Neural cell (in vitro differentiated cells): ENCODE measurements around the gene SLC6A6. TPM values are rescaled to one million over a fixed set of nuclear protein-coding genes. Genes with fewer than 3 reads are reported as not detected.
A peak's percentile ranks its signal among the peaks of the same experiment; 100 is the strongest.

ENCODE experiments used
- H2AFZ ChIP-seq: fragments of 200-600, 300-800 bp; sonication (generic), shearing (Covaris generic); 2 replicates; pipeline ENCODE4 v1.6.0; 2014; ENCODE audit warnings: low read depth, mild to moderate bottlenecking, antibody characterized with exemption, low read length, moderate library complexity
- H3F3A ChIP-seq: fragments of 200-600 bp; shearing (Covaris generic); 2 replicates; pipeline ENCODE4 v1.6.1; 2016; ENCODE audit warnings: mild to moderate bottlenecking, moderate library complexity, mixed read lengths, antibody characterized with exemption, low read length; ENCODE audit not compliant: insufficient read depth, poor library complexity, severe bottlenecking
- H3K27ac ChIP-seq: fragments of 200-600, 300-800 bp; sonication (generic), shearing (Covaris generic); 2 replicates; pipeline ENCODE4 v1.5.1; 2014; ENCODE audit warnings: mild to moderate bottlenecking, low read length, moderate library complexity
- H3K27me3 ChIP-seq: fragments of 300-800, 200-600 bp; sonication (generic), shearing (Covaris generic); 2 replicates; pipeline ENCODE4 v1.6.0; 2014; ENCODE audit warnings: mild to moderate bottlenecking, low read depth, low read length, moderate library complexity; ENCODE audit not compliant: insufficient read depth
- H3K36me3 ChIP-seq: fragments of 300-800, 200-600 bp; sonication (generic), shearing (Covaris generic); 2 replicates; pipeline ENCODE4 v1.5.1; 2014; ENCODE audit warnings: mild to moderate bottlenecking, antibody characterized with exemption, low read length, moderate library complexity; ENCODE audit not compliant: insufficient read depth
- H3K4me2 ChIP-seq: fragments of 300-800, 200-600 bp; sonication (generic), shearing (Covaris generic); 2 replicates; pipeline ENCODE4 v1.6.0; 2014; ENCODE audit warnings: mild to moderate bottlenecking, low read length
- H3K4me3 ChIP-seq: fragments of 300-800, 200-600 bp; sonication (generic), shearing (Covaris generic); 2 replicates; pipeline ENCODE4 v1.5.1; 2014; ENCODE audit warnings: mild to moderate bottlenecking, low read length, moderate library complexity
- H3K79me2 ChIP-seq: fragments of 200-600 bp; shearing (Covaris generic); replicated peaks from 2 replicates; pipeline ENCODE4 v1.6.0; 2014; ENCODE audit warnings: mild to moderate bottlenecking, low read length, moderate library complexity; ENCODE audit not compliant: insufficient read depth
- H3K9ac ChIP-seq: fragments of 300-800, 200-600 bp; sonication (generic), shearing (Covaris generic); 2 replicates; pipeline ENCODE4 v1.6.1; 2016; ENCODE audit warnings: mild to moderate bottlenecking, low read length, mixed read lengths
- H3K9me2 ChIP-seq: fragments of 200-600 bp; shearing (Covaris generic); 2 replicates; pipeline ENCODE4 v1.6.1; 2016; ENCODE audit warnings: mild to moderate bottlenecking, low read length, mixed read lengths; ENCODE audit not compliant: insufficient read depth
- H3K9me3 ChIP-seq: fragments of 200-600, 300-800 bp; sonication (generic), shearing (Covaris generic); 2 replicates; pipeline ENCODE4 v1.6.1; 2016; ENCODE audit warnings: mild to moderate bottlenecking, mixed run types, low read length, moderate library complexity, mixed read lengths
- H4K20me1 ChIP-seq: fragments of 200-600 bp; shearing (Covaris generic); 2 replicates; pipeline ENCODE4 v1.6.1; 2016; ENCODE audit warnings: mild to moderate bottlenecking, mixed run types; ENCODE audit not compliant: insufficient read depth
- EP300 ChIP-seq: fragments of 450-650 bp; conservative IDR thresholded peaks from 2 replicates; pipeline ENCODE4 v1.6.1; 2014; ENCODE audit warnings: antibody characterized with exemption, mild to moderate bottlenecking, moderate library complexity; ENCODE audit not compliant: poor library complexity, severe bottlenecking
- EZH2 ChIP-seq: fragments of 200-600, 300-800 bp; shearing (Covaris generic), sonication (generic); IDR thresholded peaks from 2 replicates; pipeline ENCODE4 v1.6.1; 2014; ENCODE audit warnings: antibody characterized with exemption, low read length, borderline replicate concordance, mild to moderate bottlenecking; ENCODE audit not compliant: insufficient read depth, poor library complexity, severe bottlenecking
- MXI1 ChIP-seq: fragments of 450-650 bp; conservative IDR thresholded peaks from 2 replicates; pipeline ENCODE4 v1.6.1; 2014; ENCODE audit warnings: antibody characterized with exemption, mild to moderate bottlenecking; ENCODE audit not compliant: poor library complexity, severe bottlenecking
- POLR2AphosphoS5 ChIP-seq: IDR thresholded peaks from 2 replicates; pipeline ENCODE4 v1.6.1; 2012
- RAD21 ChIP-seq: fragments of 450-650 bp; conservative IDR thresholded peaks from 2 replicates; pipeline ENCODE4 v1.6.1; 2014; ENCODE audit warnings: antibody characterized with exemption, mild to moderate bottlenecking, moderate library complexity
- SMC3 ChIP-seq: fragments of 450-650 bp; conservative IDR thresholded peaks from 2 replicates; pipeline ENCODE4 v1.6.1; 2014; ENCODE audit warnings: antibody characterized with exemption, mild to moderate bottlenecking, moderate library complexity; ENCODE audit not compliant: poor library complexity
- TAF1 ChIP-seq: IDR thresholded peaks from 2 replicates; pipeline ENCODE4 v1.6.1; 2012; ENCODE audit warnings: low read depth
- polyA plus RNA-seq: library from polyadenylated mRNA; depleted of rRNA; stranded (reverse); fragments of >200 nt; gene quantifications from 2 replicates; pipeline ENCODE4 v1.2.3, GENCODE V29; 2014
- TF ChIP-seq, protein P1 (sequence below): fragments of 450-650 bp; IDR thresholded peaks from 2 replicates; pipeline ENCODE4 v1.5.1; 2014; ENCODE audit warnings: antibody characterized with exemption, mild to moderate bottlenecking, moderate library complexity; ENCODE audit not compliant: poor library complexity, severe bottlenecking
- TF ChIP-seq, protein P2 (sequence below): IDR thresholded peaks from 2 replicates; pipeline ENCODE4 v1.6.1; 2012; ENCODE audit warnings: borderline replicate concordance

The SLC6A6 gene
- polyA plus RNA-seq, 1 donor from 2014 or later = 15.9 TPM

DNA sequence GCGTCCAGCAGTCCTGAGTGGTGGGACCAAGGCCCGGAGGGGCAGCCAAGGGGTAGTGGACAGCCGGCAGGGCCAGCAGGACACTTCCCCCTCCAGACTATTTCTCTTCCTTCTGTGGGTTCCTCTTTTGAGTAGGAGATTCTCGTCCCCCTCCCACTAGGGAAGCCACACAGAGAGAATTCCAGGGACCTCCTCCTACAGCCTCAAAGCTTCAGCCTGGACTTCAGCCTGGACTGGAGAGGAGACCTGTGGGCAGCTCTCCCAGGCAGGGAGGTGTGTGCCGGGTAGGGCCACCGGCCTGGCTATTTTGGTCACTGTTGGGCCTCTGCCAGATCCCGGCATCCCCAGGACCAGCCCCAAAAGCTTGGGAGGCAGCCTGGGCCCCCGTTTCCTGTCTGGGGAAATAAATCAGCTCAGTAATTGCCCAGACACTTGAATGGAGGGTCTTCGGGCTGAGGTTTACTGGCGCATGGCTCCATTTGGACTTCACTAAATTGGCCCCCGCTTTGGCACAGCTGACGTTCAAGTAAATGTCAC, 1.3 kb downstream of the SLC6A6 start (continued):
- TF ChIP-seq, protein P1, sequence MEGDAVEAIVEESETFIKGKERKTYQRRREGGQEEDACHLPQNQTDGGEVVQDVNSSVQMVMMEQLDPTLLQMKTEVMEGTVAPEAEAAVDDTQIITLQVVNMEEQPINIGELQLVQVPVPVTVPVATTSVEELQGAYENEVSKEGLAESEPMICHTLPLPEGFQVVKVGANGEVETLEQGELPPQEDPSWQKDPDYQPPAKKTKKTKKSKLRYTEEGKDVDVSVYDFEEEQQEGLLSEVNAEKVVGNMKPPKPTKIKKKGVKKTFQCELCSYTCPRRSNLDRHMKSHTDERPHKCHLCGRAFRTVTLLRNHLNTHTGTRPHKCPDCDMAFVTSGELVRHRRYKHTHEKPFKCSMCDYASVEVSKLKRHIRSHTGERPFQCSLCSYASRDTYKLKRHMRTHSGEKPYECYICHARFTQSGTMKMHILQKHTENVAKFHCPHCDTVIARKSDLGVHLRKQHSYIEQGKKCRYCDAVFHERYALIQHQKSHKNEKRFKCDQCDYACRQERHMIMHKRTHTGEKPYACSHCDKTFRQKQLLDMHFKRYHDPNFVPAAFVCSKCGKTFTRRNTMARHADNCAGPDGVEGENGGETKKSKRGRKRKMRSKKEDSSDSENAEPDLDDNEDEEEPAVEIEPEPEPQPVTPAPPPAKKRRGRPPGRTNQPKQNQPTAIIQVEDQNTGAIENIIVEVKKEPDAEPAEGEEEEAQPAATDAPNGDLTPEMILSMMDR = no peak

DNA sequence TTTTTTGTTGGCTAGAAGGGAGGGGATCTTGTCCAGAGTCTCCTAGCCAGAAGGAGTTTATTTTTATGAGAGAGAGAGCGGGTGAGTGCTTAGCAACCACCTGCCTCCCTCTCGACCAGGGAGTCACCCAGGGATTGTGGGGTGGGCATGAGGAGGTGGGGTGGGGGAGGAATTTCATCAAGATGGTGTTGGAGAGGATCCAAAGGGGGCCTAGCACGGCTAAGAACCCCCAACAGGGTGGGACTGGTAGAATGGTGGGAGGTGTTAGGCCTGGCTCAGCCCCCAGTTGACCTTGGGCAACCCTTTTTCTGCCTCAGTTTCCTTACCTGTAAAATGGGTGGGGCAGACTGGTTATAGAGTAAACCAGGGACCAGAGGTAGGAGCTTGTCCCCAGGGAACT, 1.8 kb downstream of the SLC6A6 start:
- TF ChIP-seq RAD21 (no peak), POLR2AphosphoS5 (no peak), EP300 (no peak), MXI1 (no peak), SMC3 (no peak), EZH2 (no peak), TAF1 (no peak)
- TF ChIP-seq, protein P1 = no peak
- TF ChIP-seq, protein P2, sequence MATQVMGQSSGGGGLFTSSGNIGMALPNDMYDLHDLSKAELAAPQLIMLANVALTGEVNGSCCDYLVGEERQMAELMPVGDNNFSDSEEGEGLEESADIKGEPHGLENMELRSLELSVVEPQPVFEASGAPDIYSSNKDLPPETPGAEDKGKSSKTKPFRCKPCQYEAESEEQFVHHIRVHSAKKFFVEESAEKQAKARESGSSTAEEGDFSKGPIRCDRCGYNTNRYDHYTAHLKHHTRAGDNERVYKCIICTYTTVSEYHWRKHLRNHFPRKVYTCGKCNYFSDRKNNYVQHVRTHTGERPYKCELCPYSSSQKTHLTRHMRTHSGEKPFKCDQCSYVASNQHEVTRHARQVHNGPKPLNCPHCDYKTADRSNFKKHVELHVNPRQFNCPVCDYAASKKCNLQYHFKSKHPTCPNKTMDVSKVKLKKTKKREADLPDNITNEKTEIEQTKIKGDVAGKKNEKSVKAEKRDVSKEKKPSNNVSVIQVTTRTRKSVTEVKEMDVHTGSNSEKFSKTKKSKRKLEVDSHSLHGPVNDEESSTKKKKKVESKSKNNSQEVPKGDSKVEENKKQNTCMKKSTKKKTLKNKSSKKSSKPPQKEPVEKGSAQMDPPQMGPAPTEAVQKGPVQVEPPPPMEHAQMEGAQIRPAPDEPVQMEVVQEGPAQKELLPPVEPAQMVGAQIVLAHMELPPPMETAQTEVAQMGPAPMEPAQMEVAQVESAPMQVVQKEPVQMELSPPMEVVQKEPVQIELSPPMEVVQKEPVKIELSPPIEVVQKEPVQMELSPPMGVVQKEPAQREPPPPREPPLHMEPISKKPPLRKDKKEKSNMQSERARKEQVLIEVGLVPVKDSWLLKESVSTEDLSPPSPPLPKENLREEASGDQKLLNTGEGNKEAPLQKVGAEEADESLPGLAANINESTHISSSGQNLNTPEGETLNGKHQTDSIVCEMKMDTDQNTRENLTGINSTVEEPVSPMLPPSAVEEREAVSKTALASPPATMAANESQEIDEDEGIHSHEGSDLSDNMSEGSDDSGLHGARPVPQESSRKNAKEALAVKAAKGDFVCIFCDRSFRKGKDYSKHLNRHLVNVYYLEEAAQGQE = no peak
- Histone ChIP-seq H3K36me3 (no peaks in the 10 kb centered on the region), H3K4me3 (peak overlapping the region; percentile 93), H3K9me3 (no peaks in the 10 kb centered on the region), H3F3A (no peaks in the 10 kb centered on the region), H3K9me2 (no peaks in the 10 kb centered on the region), H3K27me3 (no peaks in the 10 kb centered on the region), H3K79me2 (peaks cover 33% of the 10 kb centered on the region), H3K4me2 (peak overlapping the region; percentile 79), H3K9ac (peak overlapping the region; percentile 92), H2AFZ (no peak overlapping the region), H3K27ac (peak overlapping the region; percentile 95), H4K20me1 (no peaks in the 10 kb centered on the region)
